GM12801 (cell line): ENCODE measurements around the gene INO80B.

ENCODE experiments used
- CTCF ChIP-seq: IDR thresholded peaks from one replicate; pipeline ENCODE4 v1.5.1; 2011; ENCODE audit warnings: control low read depth; ENCODE audit not compliant: insufficient read length; ENCODE audit errors: extremely low read depth

INO80B gene

GRCh38 chr2:74415762-74416395, 39.0 kb upstream of the INO80B start:
- TF ChIP-seq CTCF, result no peak

- TF ChIP-seq CTCF, result no peak
Measured at GRCh38 chr2:74416778-74417177, 38.1 kb upstream of the INO80B start.

- no peak for TF ChIP-seq CTCF
Measured at GRCh38 chr2:74417197-74417596, 37.7 kb upstream of the INO80B start.

GRCh38 chr2:74417763-74418162, 37.1 kb upstream of the INO80B start:
- no peak for TF ChIP-seq CTCF

- no peak for TF ChIP-seq CTCF
Measured at GRCh38 chr2:74418312-74418711, 36.6 kb upstream of the INO80B start.

- TF ChIP-seq CTCF, result no peak
Measured at GRCh38 chr2:74419345-74419744, 35.5 kb upstream of the INO80B start.

- no peak for TF ChIP-seq CTCF
Measured at GRCh38 chr2:74420006-74420405, 34.9 kb upstream of the INO80B start.

- TF ChIP-seq CTCF, result no peak
Measured at GRCh38 chr2:74421221-74421870, 33.5 kb upstream of the INO80B start, which contains the start of the genes C2orf81 and WDR54. Gene C2orf81, minus strand, starts transcription at chr2:74421619. Its CDS starts 59 bp downstream, at chr2:74421560. Gene WDR54, plus strand, starts transcription at chr2:74421730. Its CDS starts 424 bp downstream, at chr2:74422154.
